ENCODE data around the gene ATP1A3.

GRCh38 chr19:41955521-41955920 lies 38.5 kb downstream of the ATP1A3 start:
- TF ChIP-seq, protein P1, sequence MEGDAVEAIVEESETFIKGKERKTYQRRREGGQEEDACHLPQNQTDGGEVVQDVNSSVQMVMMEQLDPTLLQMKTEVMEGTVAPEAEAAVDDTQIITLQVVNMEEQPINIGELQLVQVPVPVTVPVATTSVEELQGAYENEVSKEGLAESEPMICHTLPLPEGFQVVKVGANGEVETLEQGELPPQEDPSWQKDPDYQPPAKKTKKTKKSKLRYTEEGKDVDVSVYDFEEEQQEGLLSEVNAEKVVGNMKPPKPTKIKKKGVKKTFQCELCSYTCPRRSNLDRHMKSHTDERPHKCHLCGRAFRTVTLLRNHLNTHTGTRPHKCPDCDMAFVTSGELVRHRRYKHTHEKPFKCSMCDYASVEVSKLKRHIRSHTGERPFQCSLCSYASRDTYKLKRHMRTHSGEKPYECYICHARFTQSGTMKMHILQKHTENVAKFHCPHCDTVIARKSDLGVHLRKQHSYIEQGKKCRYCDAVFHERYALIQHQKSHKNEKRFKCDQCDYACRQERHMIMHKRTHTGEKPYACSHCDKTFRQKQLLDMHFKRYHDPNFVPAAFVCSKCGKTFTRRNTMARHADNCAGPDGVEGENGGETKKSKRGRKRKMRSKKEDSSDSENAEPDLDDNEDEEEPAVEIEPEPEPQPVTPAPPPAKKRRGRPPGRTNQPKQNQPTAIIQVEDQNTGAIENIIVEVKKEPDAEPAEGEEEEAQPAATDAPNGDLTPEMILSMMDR (IDR thresholded peaks at IDR 0.05): no peak
- no peak for TF ChIP-seq POLR2A (IDR thresholded peaks at IDR 0.05)

Data from thyroid gland (tissue), 4 donors.